Breast epithelium (tissue), 4 donors: Measurements from ENCODE around the gene SGK2. TPM values are rescaled to one million over a fixed set of nuclear protein-coding genes. Genes with fewer than 3 reads are reported as not detected.

ENCODE experiments used
- DNase-seq, 2 donors: peaks; one replicate each; pipeline ENCODE4 v3.0.0-alpha.2; 2019; ENCODE audit warnings: low spot score in 2 of 2
- H3K27ac ChIP-seq, 2 donors: fragments of 200-600 bp; sonication (generic) in 1 of 2; one replicate each; pipeline ENCODE4 v1.5.1; 2016 to 2019; ENCODE audit warnings: mild to moderate bottlenecking in 1 of 2
- H3K27me3 ChIP-seq, 2 donors: fragments of 200-600 bp; sonication (generic) in 1 of 2; one replicate each; pipeline versions ENCODE4 v1.5.1 to v1.6.0; 2017 to 2019; ENCODE audit warnings: control low read depth in 1 of 2, mild to moderate bottlenecking in 1 of 2
- H3K36me3 ChIP-seq: fragments of 200-600 bp; one replicate; pipeline ENCODE4 v1.5.1; 2019
- H3K4me1 ChIP-seq, 2 donors: fragments of 200-600 bp; sonication (generic); one replicate each; pipeline ENCODE4 v1.5.1; 2016 to 2019; ENCODE audit warnings: control low read depth in 1 of 2
- H3K4me3 ChIP-seq, 3 donors: fragments of 200-600 bp; sonication (generic); 1 replicate in 2 of 3; 2 replicates in 1 of 3; pipeline ENCODE4 v1.5.1; 2016 to 2019; ENCODE audit warnings: mild to moderate bottlenecking in 3 of 3, moderate library complexity in 2 of 3
- H3K9me3 ChIP-seq, 2 donors: fragments of 200-600 bp; sonication (generic) in 1 of 2; one replicate each; pipeline ENCODE4 v1.5.1; 2016 to 2019; ENCODE audit warnings: control low read depth in 1 of 2
- CTCF ChIP-seq, 3 donors: fragments of 450-650 bp; IDR thresholded peaks; one replicate each; pipeline ENCODE4 v1.5.1; 2016 to 2017; ENCODE audit warnings: antibody characterized with exemption in 3 of 3, mild to moderate bottlenecking in 3 of 3, moderate library complexity in 3 of 3
- POLR2A ChIP-seq: fragments of 450-650 bp; IDR thresholded peaks from one replicate; pipeline ENCODE4 v1.6.1; 2016; ENCODE audit warnings: antibody characterized with exemption, mild to moderate bottlenecking, moderate library complexity
- POLR2AphosphoS5 ChIP-seq, 3 donors: sonication (generic); formaldehyde crosslinking; IDR thresholded peaks; one replicate each; pipeline ENCODE4 v1.6.1; 2017; ENCODE audit warnings: antibody characterized with exemption in 3 of 3
- intact Hi-C: fragments of 100-400 bp; cut with DNase I; formaldehyde crosslinking; loops from one replicate; pipeline ENCODE4 v1.15.1; 2023; ENCODE audit warnings: low total_unique reads
- total RNA-seq, 3 donors: library from RNA; depleted of rRNA; stranded (reverse); fragments of >200 nt; gene quantifications; one replicate each; pipeline ENCODE4 v1.1.0, GENCODE V29; 2016

SGK2 gene
- total RNA-seq, 3 donors from 2014 or later = 4.1 to 8.2 (median 6.4) TPM

GRCh38 chr20:43559147-43559987 is 540 bp downstream of the SGK2 start:
- H3K36me3 ChIP-seq = no peaks in the 10 kb centered on the region
- TF ChIP-seq POLR2AphosphoS5 (IDR thresholded peaks at IDR 0.05) (no peak), POLR2A (no peak), CTCF (IDR thresholded peaks at IDR 0.05) (no peak)
- H3K9me3 ChIP-seq = no peaks in the 10 kb centered on the region

GRCh38 chr20:43560974-43561373 is 2.1 kb downstream of the SGK2 start:
- Histone ChIP-seq H3K36me3 (no peaks in the 10 kb centered on the region), H3K4me3 (no peak overlapping the region), H3K27me3 (no peaks in the 10 kb centered on the region), H3K4me1 (no peaks in the 10 kb centered on the region), H3K27ac (no peak overlapping the region), H3K9me3 (no peaks in the 10 kb centered on the region)
- DNase-seq = no peak
- intact Hi-C loops = no loop called here
- TF ChIP-seq CTCF (IDR thresholded peaks at IDR 0.05) (no peak), POLR2AphosphoS5 (IDR thresholded peaks at IDR 0.05) (no peak), POLR2A (no peak)

More at GRCh38 chr20:43559147-43559987, 540 bp downstream of the SGK2 start:
- Histone ChIP-seq H3K27me3 (no peaks in the 10 kb centered on the region), H3K4me1 (no peaks in the 10 kb centered on the region), H3K4me3 (no peak overlapping the region), H3K27ac (no peak overlapping the region)
- no peak for DNase-seq
- intact Hi-C loops = no loop called here

- no peak overlapping the region for H3K4me3 ChIP-seq
- intact Hi-C loops = no loop called here
- no peaks in the 10 kb centered on the region for H3K4me1 ChIP-seq
- H3K9me3 ChIP-seq = no peaks in the 10 kb centered on the region
- no peaks in the 10 kb centered on the region for H3K27me3 ChIP-seq
- no peak for TF ChIP-seq POLR2AphosphoS5 (IDR thresholded peaks at IDR 0.05)
- no peak for TF ChIP-seq POLR2A
- no peak for TF ChIP-seq CTCF (IDR thresholded peaks at IDR 0.05)
- no peak overlapping the region for H3K27ac ChIP-seq
- no peaks in the 10 kb centered on the region for H3K36me3 ChIP-seq
- DNase-seq = no peak
Measured at GRCh38 chr20:43563429-43563828, 4.6 kb downstream of the SGK2 start.

GRCh38 chr20:43563991-43564390 is 5.2 kb downstream of the SGK2 start:
- H3K9me3 ChIP-seq = no peaks in the 10 kb centered on the region
- H3K36me3 ChIP-seq = no peaks in the 10 kb centered on the region
- intact Hi-C loops = no loop called here
- H3K27ac ChIP-seq = no peak overlapping the region
- TF ChIP-seq POLR2A (no peak), CTCF (IDR thresholded peaks at IDR 0.05) (no peak), POLR2AphosphoS5 (IDR thresholded peaks at IDR 0.05) (no peak)
- no peaks in the 10 kb centered on the region for H3K27me3 ChIP-seq
- H3K4me3 ChIP-seq = no peak overlapping the region
- DNase-seq = no peak
- no peaks in the 10 kb centered on the region for H3K4me1 ChIP-seq

- Histone ChIP-seq H3K4me1 (no peaks in the 10 kb centered on the region), H3K9me3 (no peaks in the 10 kb centered on the region), H3K36me3 (no peaks in the 10 kb centered on the region), H3K27ac (no peak overlapping the region), H3K4me3 (no peak overlapping the region), H3K27me3 (no peaks in the 10 kb centered on the region)
- intact Hi-C loops = no loop called here
- TF ChIP-seq POLR2A (no peak), POLR2AphosphoS5 (IDR thresholded peaks at IDR 0.05) (no peak), CTCF (IDR thresholded peaks at IDR 0.05) (no peak)
- no peak for DNase-seq
Measured at GRCh38 chr20:43564455-43564854, 5.6 kb downstream of the SGK2 start.
